GM18511 (cell line): ENCODE data around the gene PDLIM1.
A peak's percentile ranks its signal among the peaks of the same experiment; 100 is the strongest.
"Not testable (repeated sequence)": the region's sequence is repeated elsewhere in the genome, so short reads cannot be mapped to it uniquely, and the experiment has no call there.

Experiments used
- ATAC-seq: cut with Tn5 transposase; IDR thresholded peaks from one replicate; pipeline ENCODE4 v1.9.1; 2021; ENCODE audit warnings: mild to moderate bottlenecking, moderate library complexity; ENCODE audit not compliant: unreplicated experiment

Gene PDLIM1

GRCh38 chr10:95243318-95243617 lies 47.5 kb downstream of the PDLIM1 start:
- no peak for ATAC-seq

- ATAC-seq = no peak
Measured at GRCh38 chr10:95242581-95243317, 48.1 kb downstream of the PDLIM1 start.

- no peak for ATAC-seq
Measured at GRCh38 chr10:95241533-95241932, 49.3 kb downstream of the PDLIM1 start.

GRCh38 chr10:95240811-95241210 lies 50.0 kb downstream of the PDLIM1 start:
- ATAC-seq = no peak

- ATAC-seq = not testable (repeated sequence)
Measured at GRCh38 chr10:95240096-95240495, 50.7 kb downstream of the PDLIM1 start.

GRCh38 chr10:95237376-95238170 lies 53.2 kb downstream of the PDLIM1 start:
- no peak for ATAC-seq

- peak; percentile 97 for ATAC-seq
Measured at GRCh38 chr10:95236068-95236903, 54.5 kb downstream of the PDLIM1 start.

- ATAC-seq = no peak
Measured at GRCh38 chr10:95235676-95236067, 55.1 kb downstream of the PDLIM1 start.

- ATAC-seq = no peak
Measured at GRCh38 chr10:95234951-95235350, 55.9 kb downstream of the PDLIM1 start.

- ATAC-seq = no peak
Measured at GRCh38 chr10:95233377-95234034, 57.3 kb downstream of the PDLIM1 start.

GRCh38 chr10:95230677-95231586 lies 59.9 kb downstream of the PDLIM1 start:
- not testable (repeated sequence) for ATAC-seq

GRCh38 chr10:95229724-95230627 lies 60.8 kb downstream of the PDLIM1 start:
- no peak for ATAC-seq

- ATAC-seq = not testable (repeated sequence)
Measured at GRCh38 chr10:95228934-95229723, 61.7 kb downstream of the PDLIM1 start.

- no peak for ATAC-seq
Measured at GRCh38 chr10:95225136-95225535, 65.7 kb downstream of the PDLIM1 start.

GRCh38 chr10:95221124-95221523 lies 69.7 kb downstream of the PDLIM1 start:
- ATAC-seq = no peak

GRCh38 chr10:95220539-95220938 lies 70.3 kb downstream of the PDLIM1 start:
- ATAC-seq = no peak

- no peak for ATAC-seq
Measured at GRCh38 chr10:95217476-95217875, 73.3 kb downstream of the PDLIM1 start.

- peak; percentile 96 for ATAC-seq
Measured at GRCh38 chr10:95214793-95215192, 76.0 kb downstream of the PDLIM1 start.
